K562 (cell line): ENCODE results near the gene TGFB1I1. TPM values are rescaled to one million over a fixed set of nuclear protein-coding genes. Genes with fewer than 3 reads are reported as not detected.

Source experiments
- ATAC-seq: fragments of 200-7000 bp; cut with Tn5 transposase; 3 replicates; pipeline ENCODE4 v1.9.1; 2020; ENCODE audit warnings: moderate library complexity
- BruUV-seq: library from RNA; stranded (reverse); fragments of 400-500 nt; replicated peaks from 2 replicates; lab custom pipeline; 2021; lab: Mats Ljungman, UMichigan
- CTCF ChIA-PET: fragments of 300-600 bp; formaldehyde crosslinking; extraction: SDS; loops from one replicate; lab custom pipeline; 2021; ENCODE audit warnings: low intra/inter-chr PET ratio; lab: Yijun Ruan, JAX
- POLR2A ChIA-PET: fragments of 300-600, 350-650 bp; sonication (Branson Sonifier 250); formaldehyde crosslinking; extraction: SDS; loops from one replicate; lab custom pipeline; 2021; ENCODE audit warnings: antibody characterized with exemption, inconsistent platforms; lab: Yijun Ruan, JAX
- DNase-seq, 4 experiments: peaks; one replicate each; pipeline versions ENCODE4 v3.0.0 to v3.0.0-alpha.2; 2011 to 2018; ENCODE audit warnings: low spot score in 3 of 4, mixed read lengths in 3 of 4; ENCODE audit errors: extremely low read depth in 1 of 4
- FAIRE-seq: peaks from 2 replicates; lab custom pipeline; 2011; peaks lifted over from hg19 to GRCh38; lab: Jason Lieb, UNC
- H2AFZ ChIP-seq: 2 replicates; pipeline ENCODE4 v1.6.0; 2011; ENCODE audit warnings: low read depth, low read length, control low read depth, inconsistent platforms
- H3K27ac ChIP-seq: fragments of 200-600 bp; 3 replicates; pipeline ENCODE4 v1.8.0; 2011; ENCODE audit warnings: low read depth, mild to moderate bottlenecking, control low read depth, inconsistent platforms, low read length, moderate library complexity, mixed read lengths; ENCODE audit errors: extremely low read depth
- H3K27me3 ChIP-seq, 2 experiments: fragments of 300-600 bp in 1 of 2; 2 replicates in 1 of 2; 3 replicates in 1 of 2; pipeline versions ENCODE4 v1.6.0 to v1.8.0; 2011; ENCODE audit warnings: inconsistent platforms in 2 of 2, low read length in 2 of 2, mild to moderate bottlenecking in 1 of 2, mixed read lengths in 1 of 2, moderate library complexity in 1 of 2; ENCODE audit not compliant: control insufficient read depth in 2 of 2, insufficient read depth in 2 of 2
- H3K36me3 ChIP-seq: fragments of 300-600 bp; 3 replicates; pipeline ENCODE4 v1.8.0; 2011; ENCODE audit warnings: mild to moderate bottlenecking, low read length, inconsistent platforms; ENCODE audit not compliant: control insufficient read depth, insufficient read depth
- H3K4me1 ChIP-seq, 2 experiments: fragments of 200-600 bp in 1 of 2; replicated peaks in 1 of 2; 2 replicates in 1 of 2; 3 replicates in 1 of 2; pipeline versions ENCODE4 v1.5.1 to v1.8.0; 2011; ENCODE audit warnings: inconsistent platforms in 2 of 2, low read length in 2 of 2, mild to moderate bottlenecking in 1 of 2, mixed read lengths in 1 of 2, moderate library complexity in 1 of 2; ENCODE audit not compliant: control insufficient read depth in 2 of 2, insufficient read depth in 2 of 2
- H3K4me2 ChIP-seq: 2 replicates; pipeline ENCODE4 v1.6.1; 2011; ENCODE audit warnings: low read length, control low read depth, inconsistent platforms, mixed read lengths; ENCODE audit not compliant: insufficient read depth
- H3K4me3 ChIP-seq: fragments of 200-600 bp; sonication (generic), shearing (Covaris generic); 2 replicates; pipeline ENCODE4 v1.5.1; 2016; ENCODE audit warnings: control low read depth, inconsistent platforms
- H3K79me2 ChIP-seq: fragments of 200-600 bp; 3 replicates; pipeline ENCODE4 v1.8.0; 2011; ENCODE audit warnings: low read length, inconsistent platforms; ENCODE audit not compliant: control insufficient read depth, insufficient read depth
- H3K9ac ChIP-seq, 2 experiments: 2 replicates each; pipeline versions ENCODE4 v1.6.0 to v1.6.1; 2011; ENCODE audit warnings: low read depth in 2 of 2, low read length in 2 of 2, control low read depth in 1 of 2, inconsistent platforms in 1 of 2, mild to moderate bottlenecking in 1 of 2, mixed read lengths in 1 of 2; ENCODE audit not compliant: insufficient read depth in 1 of 2
- H3K9me1 ChIP-seq: one replicate; pipeline ENCODE4 v1.6.0; 2011; ENCODE audit warnings: inconsistent platforms, mild to moderate bottlenecking, low read length, moderate library complexity; ENCODE audit not compliant: control insufficient read depth, insufficient read depth
- H3K9me3 ChIP-seq: replicated peaks from 2 replicates; pipeline ENCODE4 v1.5.1; 2011; ENCODE audit warnings: low read depth, low read length, inconsistent platforms; ENCODE audit not compliant: control insufficient read depth, insufficient read depth
- H4K20me1 ChIP-seq: replicated peaks from 2 replicates; pipeline ENCODE4 v1.6.1; 2011; ENCODE audit warnings: low read length, inconsistent platforms, mixed read lengths; ENCODE audit not compliant: control insufficient read depth, insufficient read depth
- ARNT ChIP-seq, 2 experiments: fragments of 450-650 bp; IDR thresholded peaks; 2 replicates each; pipeline ENCODE4 v1.6.1; 2016; ENCODE audit warnings: mild to moderate bottlenecking in 1 of 2
- CCAR2 ChIP-seq: fragments of 200-400 bp; formaldehyde crosslinking; IDR thresholded peaks from 2 replicates; pipeline ENCODE4 v1.6.1; 2017; ENCODE audit warnings: mild to moderate bottlenecking, low read depth, low read length
- IRF2 ChIP-seq: sonication (generic); formaldehyde crosslinking; IDR thresholded peaks from 2 replicates; pipeline ENCODE4 v1.8.1; 2022; ENCODE audit warnings: mild to moderate bottlenecking, missing genetic modification reagents
- KAT8 ChIP-seq: fragments of 450-650 bp; IDR thresholded peaks from 2 replicates; pipeline ENCODE4 v1.6.1; 2016; ENCODE audit warnings: low read depth, mild to moderate bottlenecking
- KLF6 ChIP-seq: fragments of 250-450 bp; sonication (Bioruptor Pico); IDR thresholded peaks from 2 replicates; pipeline ENCODE4 v1.4.0; 2020; ENCODE audit warnings: mild to moderate bottlenecking, moderate library complexity, borderline replicate concordance
- SNIP1 ChIP-seq: fragments of 450-650 bp; IDR thresholded peaks from 2 replicates; pipeline ENCODE4 v1.7.1; 2017; ENCODE audit warnings: low read depth, mild to moderate bottlenecking
- TEAD2 ChIP-seq: fragments of 450-650 bp; IDR thresholded peaks from 2 replicates; pipeline ENCODE4 v1.6.1; 2016; ENCODE audit warnings: missing genetic modification characterization, control low read depth, missing compliant biosample characterization
- ZNF445 ChIP-seq: fragments of 250-450 bp; sonication (Bioruptor Pico); IDR thresholded peaks from 2 replicates; pipeline ENCODE4 v1.4.0; 2020; ENCODE audit warnings: low read depth, mild to moderate bottlenecking, moderate library complexity
- WGBS: fragments of 100-300 bp; shearing (Covaris generic); methylation state at CpG from one replicate; pipeline ENCODE4 v1.1.6; 2016; ENCODE audit warnings: low coverage, mixed read lengths; ENCODE audit not compliant: insufficient coverage; ENCODE audit errors: missing lambda C conversion rate; 5-methylcytosine and 5-hydroxymethylcytosine counted together
- in situ Hi-C: fragments of 300-500 bp; cut with MboI; formaldehyde crosslinking; loops from 4 replicates; pipeline ENCODE4 v1.15.0; 2018; ENCODE audit warnings: inconsistent platforms, mixed read lengths
- intact Hi-C: fragments of 100-400 bp; cut with micrococcal nuclease; formaldehyde crosslinking; loops from 2 replicates; pipeline ENCODE4 v1.14.2; 2022
- polyA plus RNA-seq, 8 experiments: library from polyadenylated mRNA; depleted of rRNA in 4 of 8; stranded (reverse) in 5 of 8; unstranded in 3 of 8; fragments of >200 nt; fragmentation: Nextera tagmentation in 2 of 8; fragmentation: Illumina TruSeq in 1 of 8; extraction: Ambion mirVana in 2 of 8; extraction: Trizol in 1 of 8; gene quantifications; 2 replicates each; pipeline versions ENCODE4 v1.2.1 to v1.2.3, GENCODE V29; 2011 to 2014; ENCODE audit warnings: inconsistent platforms in 1 of 8, missing spikeins in 1 of 8
- total RNA-seq, 7 experiments: library from RNA; depleted of rRNA in 6 of 7; stranded (reverse); fragments of >200 nt in 6 of 7; fragmentation: Illumina TruSeq in 2 of 7; extraction: Trizol in 2 of 7; gene quantifications; 2 replicates each; pipeline versions ENCODE4 v1.2.1 to v1.2.3, GENCODE V29; 2011 to 2021; ENCODE audit warnings: low replicate concordance in 1 of 7
- TF ChIP-seq, protein P1 (sequence below), 2 experiments: fragments of 450-650 bp; formaldehyde crosslinking in 1 of 2; IDR thresholded peaks; 2 replicates each; pipeline versions ENCODE4 v1.4.0 to v1.6.1; 2014 to 2020; ENCODE audit warnings: mild to moderate bottlenecking in 2 of 2, borderline replicate concordance in 1 of 2, low read depth in 1 of 2
- TF ChIP-seq, protein P2 (sequence below): fragments of 250-450 bp; sonication (Bioruptor Pico); IDR thresholded peaks from 2 replicates; pipeline ENCODE4 v1.9.0; 2021; ENCODE audit warnings: mild to moderate bottlenecking, inconsistent platforms

TGFB1I1 gene
- total and polyA plus RNA-seq, 9 of the 15 experiments (the other 6 are each of a cell fraction or from before 2014, with no cell fraction given) = 0.04 to 0.91 (median 0.19) TPM

DNA sequence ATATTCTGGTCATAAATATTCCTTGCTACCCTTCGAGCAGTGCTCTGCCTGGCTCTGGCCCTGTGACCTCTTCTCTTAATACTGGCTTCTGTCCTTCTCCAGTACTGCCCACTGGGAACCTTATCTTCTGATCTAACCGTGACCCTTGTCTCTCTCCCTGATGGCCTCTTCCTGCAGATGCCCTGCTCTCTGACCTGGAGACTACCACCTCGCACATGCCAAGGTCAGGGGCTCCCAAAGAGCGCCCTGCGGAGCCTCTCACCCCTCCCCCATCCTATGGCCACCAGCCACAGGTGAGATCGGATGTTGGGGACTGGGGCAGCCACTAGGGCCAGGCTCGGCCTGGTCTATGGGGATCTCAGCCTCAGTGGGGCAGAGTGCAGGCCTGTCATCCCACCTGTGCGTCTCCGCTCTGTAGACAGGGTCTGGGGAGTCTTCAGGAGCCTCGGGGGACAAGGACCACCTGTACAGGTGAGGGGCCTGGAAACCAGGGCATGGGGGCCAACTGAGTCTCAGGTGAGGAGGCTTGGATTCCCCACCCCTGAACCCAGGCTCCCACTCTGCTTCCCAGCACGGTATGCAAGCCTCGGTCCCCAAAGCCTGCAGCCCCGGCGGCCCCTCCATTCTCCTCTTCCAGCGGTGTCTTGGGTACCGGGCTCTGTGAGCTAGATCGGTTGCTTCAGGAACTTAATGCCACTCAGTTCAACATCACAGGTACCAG is 1.5 kb downstream of the TGFB1I1 start:
- Histone ChIP-seq H3K9ac (peak overlapping the region in 1 of 2 experiments; percentile 28; a peak in 1 of 4 replicates), H3K4me1 (peaks cover 26 to 59% of the 10 kb centered on the region in 2 experiments; a peak in 4 of 5 replicates), H3K4me2 (no peak overlapping the region), H3K27ac (no peak overlapping the region), H3K27me3 (no peaks in the 10 kb centered on the region), H3K79me2 (no peaks in the 10 kb centered on the region), H4K20me1 (no peaks in the 10 kb centered on the region), H3K4me3 (no peak overlapping the region), H3K9me1 (no peaks in the 10 kb centered on the region), H3K36me3 (no peaks in the 10 kb centered on the region), H2AFZ (no peak overlapping the region), H3K9me3 (no peaks in the 10 kb centered on the region)
- POLR2A ChIA-PET = interaction anchor here (1.0 kb wide), 1 partner anchor 13 kb away, joined by 7 read pairs; no protein-coding TSS in a partner anchor
- CTCF ChIA-PET = no interaction called here
- FAIRE-seq (no peak), ATAC-seq (no peak), DNase-seq (no peak)
- in situ Hi-C loops (no loop called here), intact Hi-C loops (loop anchor here (5.0 kb wide), 1 partner anchor 49 kb away; no protein-coding TSS in a partner anchor)
- 77% methylated on average over 13 of the region's 17 CpGs for WGBS
- no TSS peak for BruUV-seq
- TF ChIP-seq KAT8 = no peak
- no peak for TF ChIP-seq ZNF445 (CRISPR knock-in tag)
- no peak for TF ChIP-seq TEAD2 (tag)
- no peak for TF ChIP-seq ARNT (IDR thresholded peaks at IDR 0.05)
- TF ChIP-seq IRF2 = no peak
- TF ChIP-seq CCAR2 = no peak
- no peak for TF ChIP-seq KLF6 (CRISPR knock-in tag)
- TF ChIP-seq, protein P1, sequence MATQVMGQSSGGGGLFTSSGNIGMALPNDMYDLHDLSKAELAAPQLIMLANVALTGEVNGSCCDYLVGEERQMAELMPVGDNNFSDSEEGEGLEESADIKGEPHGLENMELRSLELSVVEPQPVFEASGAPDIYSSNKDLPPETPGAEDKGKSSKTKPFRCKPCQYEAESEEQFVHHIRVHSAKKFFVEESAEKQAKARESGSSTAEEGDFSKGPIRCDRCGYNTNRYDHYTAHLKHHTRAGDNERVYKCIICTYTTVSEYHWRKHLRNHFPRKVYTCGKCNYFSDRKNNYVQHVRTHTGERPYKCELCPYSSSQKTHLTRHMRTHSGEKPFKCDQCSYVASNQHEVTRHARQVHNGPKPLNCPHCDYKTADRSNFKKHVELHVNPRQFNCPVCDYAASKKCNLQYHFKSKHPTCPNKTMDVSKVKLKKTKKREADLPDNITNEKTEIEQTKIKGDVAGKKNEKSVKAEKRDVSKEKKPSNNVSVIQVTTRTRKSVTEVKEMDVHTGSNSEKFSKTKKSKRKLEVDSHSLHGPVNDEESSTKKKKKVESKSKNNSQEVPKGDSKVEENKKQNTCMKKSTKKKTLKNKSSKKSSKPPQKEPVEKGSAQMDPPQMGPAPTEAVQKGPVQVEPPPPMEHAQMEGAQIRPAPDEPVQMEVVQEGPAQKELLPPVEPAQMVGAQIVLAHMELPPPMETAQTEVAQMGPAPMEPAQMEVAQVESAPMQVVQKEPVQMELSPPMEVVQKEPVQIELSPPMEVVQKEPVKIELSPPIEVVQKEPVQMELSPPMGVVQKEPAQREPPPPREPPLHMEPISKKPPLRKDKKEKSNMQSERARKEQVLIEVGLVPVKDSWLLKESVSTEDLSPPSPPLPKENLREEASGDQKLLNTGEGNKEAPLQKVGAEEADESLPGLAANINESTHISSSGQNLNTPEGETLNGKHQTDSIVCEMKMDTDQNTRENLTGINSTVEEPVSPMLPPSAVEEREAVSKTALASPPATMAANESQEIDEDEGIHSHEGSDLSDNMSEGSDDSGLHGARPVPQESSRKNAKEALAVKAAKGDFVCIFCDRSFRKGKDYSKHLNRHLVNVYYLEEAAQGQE (IDR thresholded peaks at IDR 0.05; ENCODE audit: borderline replicate concordance) = no peak
- TF ChIP-seq, protein P1 (CRISPR knock-in tag; IDR thresholded peaks at IDR 0.05; ENCODE audit: low read depth) = no peak
- TF ChIP-seq SNIP1 = no peak
- TF ChIP-seq, protein P2, sequence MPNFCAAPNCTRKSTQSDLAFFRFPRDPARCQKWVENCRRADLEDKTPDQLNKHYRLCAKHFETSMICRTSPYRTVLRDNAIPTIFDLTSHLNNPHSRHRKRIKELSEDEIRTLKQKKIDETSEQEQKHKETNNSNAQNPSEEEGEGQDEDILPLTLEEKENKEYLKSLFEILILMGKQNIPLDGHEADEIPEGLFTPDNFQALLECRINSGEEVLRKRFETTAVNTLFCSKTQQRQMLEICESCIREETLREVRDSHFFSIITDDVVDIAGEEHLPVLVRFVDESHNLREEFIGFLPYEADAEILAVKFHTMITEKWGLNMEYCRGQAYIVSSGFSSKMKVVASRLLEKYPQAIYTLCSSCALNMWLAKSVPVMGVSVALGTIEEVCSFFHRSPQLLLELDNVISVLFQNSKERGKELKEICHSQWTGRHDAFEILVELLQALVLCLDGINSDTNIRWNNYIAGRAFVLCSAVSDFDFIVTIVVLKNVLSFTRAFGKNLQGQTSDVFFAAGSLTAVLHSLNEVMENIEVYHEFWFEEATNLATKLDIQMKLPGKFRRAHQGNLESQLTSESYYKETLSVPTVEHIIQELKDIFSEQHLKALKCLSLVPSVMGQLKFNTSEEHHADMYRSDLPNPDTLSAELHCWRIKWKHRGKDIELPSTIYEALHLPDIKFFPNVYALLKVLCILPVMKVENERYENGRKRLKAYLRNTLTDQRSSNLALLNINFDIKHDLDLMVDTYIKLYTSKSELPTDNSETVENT = no peak
